K562 (cell line): Measurements from ENCODE around the gene KRT4. TPM values are rescaled to one million over a fixed set of nuclear protein-coding genes. Genes with fewer than 3 reads are reported as not detected.
A peak's percentile ranks its signal among the peaks of the same experiment; 100 is the strongest.

ENCODE experiments used
- ATAC-seq: fragments of 200-7000 bp; cut with Tn5 transposase; 3 replicates; pipeline ENCODE4 v1.9.1; 2020; ENCODE audit warnings: moderate library complexity
- BruUV-seq: library from RNA; stranded (reverse); fragments of 400-500 nt; replicated peaks from 2 replicates; lab custom pipeline; 2021; lab: Mats Ljungman, UMichigan
- CTCF ChIA-PET: fragments of 300-600 bp; formaldehyde crosslinking; extraction: SDS; loops from one replicate; lab custom pipeline; 2021; ENCODE audit warnings: low intra/inter-chr PET ratio; lab: Yijun Ruan, JAX
- POLR2A ChIA-PET: fragments of 300-600, 350-650 bp; sonication (Branson Sonifier 250); formaldehyde crosslinking; extraction: SDS; loops from one replicate; lab custom pipeline; 2021; ENCODE audit warnings: antibody characterized with exemption, inconsistent platforms; lab: Yijun Ruan, JAX
- DNase-seq, 4 experiments: peaks; one replicate each; pipeline versions ENCODE4 v3.0.0 to v3.0.0-alpha.2; 2011 to 2018; ENCODE audit warnings: low spot score in 3 of 4, mixed read lengths in 3 of 4; ENCODE audit errors: extremely low read depth in 1 of 4
- FAIRE-seq: peaks from 2 replicates; lab custom pipeline; 2011; peaks lifted over from hg19 to GRCh38; lab: Jason Lieb, UNC
- H2AFZ ChIP-seq: 2 replicates; pipeline ENCODE4 v1.6.0; 2011; ENCODE audit warnings: low read depth, low read length, control low read depth, inconsistent platforms
- H3K27ac ChIP-seq: fragments of 200-600 bp; 3 replicates; pipeline ENCODE4 v1.8.0; 2011; ENCODE audit warnings: low read depth, mild to moderate bottlenecking, control low read depth, inconsistent platforms, low read length, moderate library complexity, mixed read lengths; ENCODE audit errors: extremely low read depth
- H3K27me3 ChIP-seq, 2 experiments: fragments of 300-600 bp in 1 of 2; 2 replicates in 1 of 2; 3 replicates in 1 of 2; pipeline versions ENCODE4 v1.6.0 to v1.8.0; 2011; ENCODE audit warnings: inconsistent platforms in 2 of 2, low read length in 2 of 2, mild to moderate bottlenecking in 1 of 2, mixed read lengths in 1 of 2, moderate library complexity in 1 of 2; ENCODE audit not compliant: control insufficient read depth in 2 of 2, insufficient read depth in 2 of 2
- H3K36me3 ChIP-seq: fragments of 300-600 bp; 3 replicates; pipeline ENCODE4 v1.8.0; 2011; ENCODE audit warnings: mild to moderate bottlenecking, low read length, inconsistent platforms; ENCODE audit not compliant: control insufficient read depth, insufficient read depth
- H3K4me1 ChIP-seq, 2 experiments: fragments of 200-600 bp in 1 of 2; replicated peaks in 1 of 2; 2 replicates in 1 of 2; 3 replicates in 1 of 2; pipeline versions ENCODE4 v1.5.1 to v1.8.0; 2011; ENCODE audit warnings: inconsistent platforms in 2 of 2, low read length in 2 of 2, mild to moderate bottlenecking in 1 of 2, mixed read lengths in 1 of 2, moderate library complexity in 1 of 2; ENCODE audit not compliant: control insufficient read depth in 2 of 2, insufficient read depth in 2 of 2
- H3K4me2 ChIP-seq: 2 replicates; pipeline ENCODE4 v1.6.1; 2011; ENCODE audit warnings: low read length, control low read depth, inconsistent platforms, mixed read lengths; ENCODE audit not compliant: insufficient read depth
- H3K4me3 ChIP-seq: fragments of 200-600 bp; sonication (generic), shearing (Covaris generic); 2 replicates; pipeline ENCODE4 v1.5.1; 2016; ENCODE audit warnings: control low read depth, inconsistent platforms
- H3K79me2 ChIP-seq: fragments of 200-600 bp; 3 replicates; pipeline ENCODE4 v1.8.0; 2011; ENCODE audit warnings: low read length, inconsistent platforms; ENCODE audit not compliant: control insufficient read depth, insufficient read depth
- H3K9ac ChIP-seq, 2 experiments: 2 replicates each; pipeline versions ENCODE4 v1.6.0 to v1.6.1; 2011; ENCODE audit warnings: low read depth in 2 of 2, low read length in 2 of 2, control low read depth in 1 of 2, inconsistent platforms in 1 of 2, mild to moderate bottlenecking in 1 of 2, mixed read lengths in 1 of 2; ENCODE audit not compliant: insufficient read depth in 1 of 2
- H3K9me1 ChIP-seq: one replicate; pipeline ENCODE4 v1.6.0; 2011; ENCODE audit warnings: inconsistent platforms, mild to moderate bottlenecking, low read length, moderate library complexity; ENCODE audit not compliant: control insufficient read depth, insufficient read depth
- H3K9me3 ChIP-seq: replicated peaks from 2 replicates; pipeline ENCODE4 v1.5.1; 2011; ENCODE audit warnings: low read depth, low read length, inconsistent platforms; ENCODE audit not compliant: control insufficient read depth, insufficient read depth
- H4K20me1 ChIP-seq: replicated peaks from 2 replicates; pipeline ENCODE4 v1.6.1; 2011; ENCODE audit warnings: low read length, inconsistent platforms, mixed read lengths; ENCODE audit not compliant: control insufficient read depth, insufficient read depth
- CEBPG ChIP-seq, 3 experiments: fragments of 200-800 bp in 1 of 3; sonication (Bioruptor generic) in 1 of 3; sonication (generic) in 1 of 3; formaldehyde crosslinking in 1 of 3; IDR thresholded peaks in 2 of 3; conservative IDR thresholded peaks in 1 of 3; 2 replicates each; pipeline versions ENCODE4 v1.6.1 to v1.8.0; 2016 to 2022; ENCODE audit warnings: missing compliant biosample characterization in 2 of 3, missing genetic modification characterization in 2 of 3, mild to moderate bottlenecking in 1 of 3, missing genetic modification reagents in 1 of 3
- DACH1 ChIP-seq: fragments of 450-650 bp; IDR thresholded peaks from 2 replicates; pipeline ENCODE4 v1.6.1; 2018; ENCODE audit not compliant: partially characterized antibody
- DPF2 ChIP-seq: fragments of 450-650 bp; IDR thresholded peaks from 2 replicates; pipeline ENCODE4 v1.6.1; 2016
- HLTF ChIP-seq: fragments of 450-650 bp; IDR thresholded peaks from 2 replicates; pipeline ENCODE4 v1.6.1; 2016
- MED1 ChIP-seq: sonication (generic); formaldehyde crosslinking; IDR thresholded peaks from 2 replicates; pipeline ENCODE4 v1.8.1; 2023; ENCODE audit warnings: missing genetic modification reagents, borderline replicate concordance
- NR4A1 ChIP-seq, 2 experiments: fragments of 250-450 bp in 1 of 2; fragments of 450-650 bp in 1 of 2; sonication (Bioruptor Pico) in 1 of 2; IDR thresholded peaks; 2 replicates each; pipeline versions ENCODE4 v1.4.0 to v1.6.1; 2016 to 2020; ENCODE audit warnings: mild to moderate bottlenecking in 2 of 2, missing compliant biosample characterization in 1 of 2, missing genetic modification characterization in 1 of 2, moderate library complexity in 1 of 2
- PHF8 ChIP-seq: fragments of 200-600 bp; sonication (generic); IDR thresholded peaks from 2 replicates; pipeline ENCODE4 v1.6.1; 2012; ENCODE audit warnings: mixed run types, mild to moderate bottlenecking, inconsistent platforms, low read length, moderate library complexity, borderline replicate concordance
- RB1 ChIP-seq: fragments of 450-650 bp; IDR thresholded peaks from 2 replicates; pipeline ENCODE4 v1.6.1; 2017; ENCODE audit warnings: low read depth, mild to moderate bottlenecking
- RBM39 ChIP-seq: fragments of 200-400 bp; formaldehyde crosslinking; optimal IDR thresholded peaks from 2 replicates; pipeline ENCODE3; 2018; ENCODE audit warnings: low read depth, low read length
- SMC3 ChIP-seq: conservative IDR thresholded peaks from 2 replicates; pipeline ENCODE4 v1.6.1; 2011; ENCODE audit warnings: low read depth, low read length, improper control_type of control experiment; ENCODE audit not compliant: insufficient read depth
- TBL1XR1 ChIP-seq, 2 experiments: IDR thresholded peaks; 2 replicates each; pipeline ENCODE4 v1.6.1; 2012; ENCODE audit warnings: improper control_type of control experiment in 2 of 2, low read length in 2 of 2, mild to moderate bottlenecking in 1 of 2
- TFAM ChIP-seq: fragments of 250-450 bp; sonication (Bioruptor Pico); conservative IDR thresholded peaks from 2 replicates; pipeline ENCODE4 v1.5.0; 2021; ENCODE audit warnings: mild to moderate bottlenecking, moderate library complexity
- WGBS: fragments of 100-300 bp; shearing (Covaris generic); methylation state at CpG from one replicate; pipeline ENCODE4 v1.1.6; 2016; ENCODE audit warnings: low coverage, mixed read lengths; ENCODE audit not compliant: insufficient coverage; ENCODE audit errors: missing lambda C conversion rate; 5-methylcytosine and 5-hydroxymethylcytosine counted together
- in situ Hi-C: fragments of 300-500 bp; cut with MboI; formaldehyde crosslinking; loops from 4 replicates; pipeline ENCODE4 v1.15.0; 2018; ENCODE audit warnings: inconsistent platforms, mixed read lengths
- intact Hi-C: fragments of 100-400 bp; cut with micrococcal nuclease; formaldehyde crosslinking; loops from 2 replicates; pipeline ENCODE4 v1.14.2; 2022
- polyA plus RNA-seq, 8 experiments: library from polyadenylated mRNA; depleted of rRNA in 4 of 8; stranded (reverse) in 5 of 8; unstranded in 3 of 8; fragments of >200 nt; fragmentation: Nextera tagmentation in 2 of 8; fragmentation: Illumina TruSeq in 1 of 8; extraction: Ambion mirVana in 2 of 8; extraction: Trizol in 1 of 8; gene quantifications; 2 replicates each; pipeline versions ENCODE4 v1.2.1 to v1.2.3, GENCODE V29; 2011 to 2014; ENCODE audit warnings: inconsistent platforms in 1 of 8, missing spikeins in 1 of 8
- total RNA-seq, 7 experiments: library from RNA; depleted of rRNA in 6 of 7; stranded (reverse); fragments of >200 nt in 6 of 7; fragmentation: Illumina TruSeq in 2 of 7; extraction: Trizol in 2 of 7; gene quantifications; 2 replicates each; pipeline versions ENCODE4 v1.2.1 to v1.2.3, GENCODE V29; 2011 to 2021; ENCODE audit warnings: low replicate concordance in 1 of 7
- TF ChIP-seq, protein P1 (sequence below): fragments of 250-450 bp; sonication (Bioruptor Pico); IDR thresholded peaks from 2 replicates; pipeline ENCODE4 v1.9.0; 2021; ENCODE audit warnings: mild to moderate bottlenecking, inconsistent platforms
- TF ChIP-seq, protein P2 (sequence below): fragments of 450-650 bp; IDR thresholded peaks from 2 replicates; pipeline ENCODE4 v1.6.1; 2018; ENCODE audit not compliant: partially characterized antibody

Gene KRT4
- total and polyA plus RNA-seq, 9 of the 15 experiments (the other 6 are each of a cell fraction or from before 2014, with no cell fraction given) = not detected

DNA sequence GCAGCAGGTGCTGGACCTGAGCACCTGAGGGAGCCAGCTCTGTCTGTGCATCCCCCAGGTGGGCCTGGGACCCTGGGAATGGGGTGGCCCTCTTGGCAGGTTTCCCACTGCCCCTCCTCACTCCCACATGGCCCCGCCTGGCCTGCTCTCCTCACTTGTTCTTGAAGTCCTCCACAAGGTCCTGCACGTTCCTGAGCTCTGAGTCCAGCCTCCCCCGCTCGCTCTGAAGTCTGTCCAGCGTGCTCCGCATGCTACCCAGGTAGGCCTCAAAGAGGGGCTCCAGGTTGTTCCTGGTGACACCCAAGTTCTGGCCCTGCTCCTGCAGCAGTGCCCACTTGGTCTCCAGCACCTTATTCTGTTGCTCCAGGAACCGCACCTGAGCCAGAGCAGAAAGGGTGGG, 17.3 kb upstream of the KRT4 start (continued):
- TF ChIP-seq, protein P1, sequence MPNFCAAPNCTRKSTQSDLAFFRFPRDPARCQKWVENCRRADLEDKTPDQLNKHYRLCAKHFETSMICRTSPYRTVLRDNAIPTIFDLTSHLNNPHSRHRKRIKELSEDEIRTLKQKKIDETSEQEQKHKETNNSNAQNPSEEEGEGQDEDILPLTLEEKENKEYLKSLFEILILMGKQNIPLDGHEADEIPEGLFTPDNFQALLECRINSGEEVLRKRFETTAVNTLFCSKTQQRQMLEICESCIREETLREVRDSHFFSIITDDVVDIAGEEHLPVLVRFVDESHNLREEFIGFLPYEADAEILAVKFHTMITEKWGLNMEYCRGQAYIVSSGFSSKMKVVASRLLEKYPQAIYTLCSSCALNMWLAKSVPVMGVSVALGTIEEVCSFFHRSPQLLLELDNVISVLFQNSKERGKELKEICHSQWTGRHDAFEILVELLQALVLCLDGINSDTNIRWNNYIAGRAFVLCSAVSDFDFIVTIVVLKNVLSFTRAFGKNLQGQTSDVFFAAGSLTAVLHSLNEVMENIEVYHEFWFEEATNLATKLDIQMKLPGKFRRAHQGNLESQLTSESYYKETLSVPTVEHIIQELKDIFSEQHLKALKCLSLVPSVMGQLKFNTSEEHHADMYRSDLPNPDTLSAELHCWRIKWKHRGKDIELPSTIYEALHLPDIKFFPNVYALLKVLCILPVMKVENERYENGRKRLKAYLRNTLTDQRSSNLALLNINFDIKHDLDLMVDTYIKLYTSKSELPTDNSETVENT (CRISPR knock-in tag) = no peak
- no peak for TF ChIP-seq NR4A1 (CRISPR knock-in tag; IDR thresholded peaks at IDR 0.05)
- TF ChIP-seq NR4A1 (tag; IDR thresholded peaks at IDR 0.05) = no peak
- TF ChIP-seq CEBPG (CRISPR knock-in tag; IDR thresholded peaks at IDR 0.05) = no peak
- no peak for TF ChIP-seq CEBPG (tag; conservative IDR thresholded peaks at IDR 0.05 in 1 of 2, IDR thresholded peaks at IDR 0.05 in 1 of 2)
- TF ChIP-seq DPF2 = no peak
- no peak for TF ChIP-seq HLTF
- TF ChIP-seq, all 486 proteins: peak for 0

DNA sequence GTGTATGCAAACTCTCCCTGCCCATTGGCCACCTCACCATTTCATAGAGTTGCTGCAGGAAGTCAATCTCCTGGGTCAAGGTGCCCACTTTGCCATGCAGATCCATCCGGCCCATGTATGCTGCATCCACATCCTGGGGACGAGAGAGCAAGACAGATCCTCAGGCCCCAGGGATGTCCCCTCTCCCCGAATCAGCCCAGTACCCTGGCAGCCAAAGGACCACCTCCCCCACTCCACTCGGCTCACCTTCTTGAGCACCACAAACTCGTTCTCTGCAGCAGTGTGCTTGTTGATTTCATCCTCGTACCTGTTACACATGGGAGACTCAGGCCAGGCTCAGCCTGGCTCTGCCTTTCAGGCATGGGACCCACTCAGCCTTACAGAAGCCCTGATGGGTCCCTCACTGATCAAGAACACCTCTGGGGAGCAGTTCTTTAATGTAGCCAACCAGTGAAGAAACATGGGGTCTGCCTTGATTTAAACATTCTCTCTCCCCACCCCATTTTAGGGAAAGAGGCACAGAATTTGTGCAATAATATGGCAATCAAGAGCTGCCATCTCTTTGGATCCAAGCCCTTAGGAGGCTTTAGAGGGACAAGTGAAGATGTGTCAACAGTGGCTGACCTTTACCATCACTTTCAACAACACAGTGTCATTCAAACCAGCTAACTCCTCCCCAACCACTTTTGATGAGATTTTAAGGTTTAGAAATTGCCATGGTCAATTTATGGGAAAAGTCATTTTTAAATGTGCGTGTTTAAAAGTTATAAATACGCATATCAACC, 16.3 kb upstream of the KRT4 start:
- BruUV-seq = no TSS peak
- intact Hi-C loops = no loop called here
- CTCF ChIA-PET = no interaction called here

More for the DNA sequence above, 16.3 kb upstream of the KRT4 start:
- POLR2A ChIA-PET = interaction anchor here (1.4 kb wide), 1 partner anchor 19 kb away, joined by 4 read pairs; no protein-coding TSS in a partner anchor
- in situ Hi-C loops = no loop called here
- Histone ChIP-seq H3K4me2 (no peak overlapping the region), H3K9ac (0 out of 4 replicates have a peak overlapping the region, but pooled peaks of 1 of the 2 experiments have one; percentile 13), H3K4me1 (peaks cover 0 to 8% of the 10 kb centered on the region in 2 experiments; a peak in 2 of 5 replicates), H2AFZ (no peak overlapping the region), H3K27me3 (peaks cover 27 to 51% of the 10 kb centered on the region in 2 experiments), H3K36me3 (no peaks in the 10 kb centered on the region), H3K9me3 (no peaks in the 10 kb centered on the region), H3K9me1 (no peaks in the 10 kb centered on the region), H3K79me2 (no peaks in the 10 kb centered on the region), H4K20me1 (peaks cover under 1% of the 10 kb centered on the region; the same call in 1 of the 2 replicates), H3K27ac (no peak overlapping the region), H3K4me3 (no peak overlapping the region)
- no peak for DNase-seq
- TF ChIP-seq TFAM (CRISPR knock-in tag) (no peak), PHF8 (no peak), DACH1 (no peak), RB1 (no peak), TBL1XR1 (IDR thresholded peaks at IDR 0.05; ENCODE audit: low read length in 2 of 2) (no peak), RBM39 (no peak), MED1 (CRISPR knock-in tag) (no peak), SMC3 (no peak)
- TF ChIP-seq, protein P2, sequence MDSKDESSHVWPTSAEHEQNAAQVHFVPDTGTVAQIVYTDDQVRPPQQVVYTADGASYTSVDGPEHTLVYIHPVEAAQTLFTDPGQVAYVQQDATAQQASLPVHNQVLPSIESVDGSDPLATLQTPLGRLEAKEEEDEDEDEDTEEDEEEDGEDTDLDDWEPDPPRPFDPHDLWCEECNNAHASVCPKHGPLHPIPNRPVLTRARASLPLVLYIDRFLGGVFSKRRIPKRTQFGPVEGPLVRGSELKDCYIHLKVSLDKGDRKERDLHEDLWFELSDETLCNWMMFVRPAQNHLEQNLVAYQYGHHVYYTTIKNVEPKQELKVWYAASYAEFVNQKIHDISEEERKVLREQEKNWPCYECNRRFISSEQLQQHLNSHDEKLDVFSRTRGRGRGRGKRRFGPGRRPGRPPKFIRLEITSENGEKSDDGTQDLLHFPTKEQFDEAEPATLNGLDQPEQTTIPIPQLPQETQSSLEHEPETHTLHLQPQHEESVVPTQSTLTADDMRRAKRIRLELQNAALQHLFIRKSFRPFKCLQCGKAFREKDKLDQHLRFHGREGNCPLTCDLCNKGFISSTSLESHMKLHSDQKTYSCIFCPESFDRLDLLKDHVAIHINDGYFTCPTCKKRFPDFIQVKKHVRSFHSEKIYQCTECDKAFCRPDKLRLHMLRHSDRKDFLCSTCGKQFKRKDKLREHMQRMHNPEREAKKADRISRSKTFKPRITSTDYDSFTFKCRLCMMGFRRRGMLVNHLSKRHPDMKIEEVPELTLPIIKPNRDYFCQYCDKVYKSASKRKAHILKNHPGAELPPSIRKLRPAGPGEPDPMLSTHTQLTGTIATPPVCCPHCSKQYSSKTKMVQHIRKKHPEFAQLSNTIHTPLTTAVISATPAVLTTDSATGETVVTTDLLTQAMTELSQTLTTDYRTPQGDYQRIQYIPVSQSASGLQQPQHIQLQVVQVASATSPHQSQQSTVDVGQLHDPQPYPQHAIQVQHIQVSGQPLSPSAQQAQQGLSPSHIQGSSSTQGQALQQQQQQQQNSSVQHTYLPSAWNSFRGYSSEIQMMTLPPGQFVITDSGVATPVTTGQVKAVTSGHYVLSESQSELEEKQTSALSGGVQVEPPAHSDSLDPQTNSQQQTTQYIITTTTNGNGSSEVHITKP = no peak
- no peak for ATAC-seq
- 0% methylated on average over 7 of the region's 8 CpGs for WGBS
- FAIRE-seq = no peak
